Endothelial cell of umbilical vein (primary cell): ENCODE measurements around the gene KCNH6.

ENCODE experiments used
- EZH2 ChIP-seq: IDR thresholded peaks from 2 replicates; pipeline ENCODE4 v1.6.1; 2012; ENCODE audit warnings: borderline replicate concordance, low read depth, mild to moderate bottlenecking, moderate library complexity, low read length, inconsistent platforms; ENCODE audit not compliant: severe bottlenecking
- MYC ChIP-seq: IDR thresholded peaks from one replicate; pipeline ENCODE4 v1.6.1; 2011; ENCODE audit warnings: mild to moderate bottlenecking, low read depth, low read length
- POLR2A ChIP-seq: IDR thresholded peaks from 2 replicates; pipeline ENCODE4 v1.6.1; 2012; ENCODE audit warnings: low read depth, mild to moderate bottlenecking, control low read depth, low read length
- POLR2AphosphoS5 ChIP-seq: IDR thresholded peaks from 2 replicates; pipeline ENCODE4 v1.6.1; 2012; ENCODE audit warnings: low read depth, mild to moderate bottlenecking, control low read depth, low read length, moderate library complexity; ENCODE audit not compliant: insufficient read depth
- TF ChIP-seq, protein P1 (sequence below), 2 donors: IDR thresholded peaks; 1 replicate in 1 of 2; 2 replicates in 1 of 2; pipeline ENCODE4 v1.5.1; 2011; ENCODE audit warnings: low read length in 2 of 2, mild to moderate bottlenecking in 2 of 2, moderate library complexity in 2 of 2, control low read depth in 1 of 2, inconsistent platforms in 1 of 2, low read depth in 1 of 2; ENCODE audit not compliant: insufficient read depth in 1 of 2; ENCODE audit errors: extremely low read depth in 1 of 2
- TF ChIP-seq, protein P2 (sequence below): IDR thresholded peaks from 2 replicates; pipeline ENCODE4 v1.6.1; 2011; ENCODE audit not compliant: insufficient read depth, insufficient read length

DNA sequence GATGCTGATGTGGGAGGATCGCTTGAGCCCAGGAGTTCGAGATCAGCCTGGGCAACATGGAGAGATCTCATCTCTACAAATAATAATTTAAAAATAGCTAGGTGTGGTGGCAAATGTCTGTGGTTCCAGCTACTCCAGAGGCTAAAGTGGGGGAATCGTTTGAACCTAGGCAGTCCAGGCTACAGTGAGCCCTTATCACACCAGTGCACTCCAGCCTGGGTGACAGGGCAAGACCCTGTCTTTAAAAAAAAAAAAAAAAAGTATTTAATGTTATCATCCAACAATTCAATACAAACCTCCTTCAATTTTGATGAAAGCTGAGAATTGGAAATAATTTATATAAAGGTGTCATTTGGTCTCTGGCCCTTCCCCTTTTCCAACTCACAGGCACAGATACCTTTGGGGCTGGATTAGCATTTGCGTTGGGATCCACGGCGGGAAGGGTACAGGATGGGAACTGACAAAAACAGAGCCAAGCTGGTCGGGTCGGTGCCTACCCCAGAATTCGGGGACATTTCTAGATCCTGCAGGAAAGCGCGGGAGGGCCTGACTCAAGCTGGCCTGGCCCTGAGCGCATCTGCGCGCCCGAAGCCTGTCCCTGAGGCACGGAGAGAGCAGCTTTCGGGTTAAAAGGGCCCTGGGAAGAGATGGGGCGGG lies 26.3 kb downstream of the KCNH6 start:
- TF ChIP-seq, protein P1, sequence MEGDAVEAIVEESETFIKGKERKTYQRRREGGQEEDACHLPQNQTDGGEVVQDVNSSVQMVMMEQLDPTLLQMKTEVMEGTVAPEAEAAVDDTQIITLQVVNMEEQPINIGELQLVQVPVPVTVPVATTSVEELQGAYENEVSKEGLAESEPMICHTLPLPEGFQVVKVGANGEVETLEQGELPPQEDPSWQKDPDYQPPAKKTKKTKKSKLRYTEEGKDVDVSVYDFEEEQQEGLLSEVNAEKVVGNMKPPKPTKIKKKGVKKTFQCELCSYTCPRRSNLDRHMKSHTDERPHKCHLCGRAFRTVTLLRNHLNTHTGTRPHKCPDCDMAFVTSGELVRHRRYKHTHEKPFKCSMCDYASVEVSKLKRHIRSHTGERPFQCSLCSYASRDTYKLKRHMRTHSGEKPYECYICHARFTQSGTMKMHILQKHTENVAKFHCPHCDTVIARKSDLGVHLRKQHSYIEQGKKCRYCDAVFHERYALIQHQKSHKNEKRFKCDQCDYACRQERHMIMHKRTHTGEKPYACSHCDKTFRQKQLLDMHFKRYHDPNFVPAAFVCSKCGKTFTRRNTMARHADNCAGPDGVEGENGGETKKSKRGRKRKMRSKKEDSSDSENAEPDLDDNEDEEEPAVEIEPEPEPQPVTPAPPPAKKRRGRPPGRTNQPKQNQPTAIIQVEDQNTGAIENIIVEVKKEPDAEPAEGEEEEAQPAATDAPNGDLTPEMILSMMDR (IDR thresholded peaks at IDR 0.05; ENCODE audit: extremely low read depth in 1 of 2, insufficient read depth in 1 of 2, low read depth in 1 of 2, low read length in 2 of 2): no peak
- TF ChIP-seq, protein P2, sequence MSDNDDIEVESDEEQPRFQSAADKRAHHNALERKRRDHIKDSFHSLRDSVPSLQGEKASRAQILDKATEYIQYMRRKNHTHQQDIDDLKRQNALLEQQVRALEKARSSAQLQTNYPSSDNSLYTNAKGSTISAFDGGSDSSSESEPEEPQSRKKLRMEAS: no peak
- no peak for TF ChIP-seq POLR2AphosphoS5
- no peak for TF ChIP-seq POLR2A
- TF ChIP-seq EZH2: no peak
- no peak for TF ChIP-seq MYC
